Nephron progenitor cell (in vitro differentiated cells): Measurements from ENCODE around the gene WFDC10B.

ENCODE experiments used
- DNase-seq: peaks from one replicate; pipeline ENCODE4 v3.0.0; 2021
- H3K27ac Mint-ChIP-seq: 2 replicates; pipeline ENCODE4 v1.8.0; 2021; ENCODE audit warnings: mild to moderate bottlenecking, moderate library complexity, mixed read lengths
- H3K27me3 Mint-ChIP-seq: 2 replicates; pipeline ENCODE4 v1.8.0; 2021; ENCODE audit warnings: mild to moderate bottlenecking, low read depth, mixed read lengths; ENCODE audit not compliant: poor library complexity
- H3K36me3 Mint-ChIP-seq: 2 replicates; pipeline ENCODE4 v1.8.0; 2021; ENCODE audit warnings: low read depth, mixed read lengths
- H3K4me1 Mint-ChIP-seq: 2 replicates; pipeline ENCODE4 v1.8.0; 2021; ENCODE audit warnings: mixed read lengths
- H3K4me3 Mint-ChIP-seq: 2 replicates; pipeline ENCODE4 v1.8.0; 2021; ENCODE audit warnings: mild to moderate bottlenecking, moderate library complexity, mixed read lengths
- H3K9me3 Mint-ChIP-seq: 2 replicates; pipeline ENCODE4 v1.8.0; 2021; ENCODE audit warnings: mild to moderate bottlenecking, moderate library complexity, mixed read lengths
- TF ChIP-seq, protein P1 (sequence below): fragments of 200-600 bp; sonication (generic); IDR thresholded peaks from 2 replicates; pipeline ENCODE4 v1.5.0; 2021; ENCODE audit warnings: antibody characterized with exemption

The WFDC10B gene

DNA sequence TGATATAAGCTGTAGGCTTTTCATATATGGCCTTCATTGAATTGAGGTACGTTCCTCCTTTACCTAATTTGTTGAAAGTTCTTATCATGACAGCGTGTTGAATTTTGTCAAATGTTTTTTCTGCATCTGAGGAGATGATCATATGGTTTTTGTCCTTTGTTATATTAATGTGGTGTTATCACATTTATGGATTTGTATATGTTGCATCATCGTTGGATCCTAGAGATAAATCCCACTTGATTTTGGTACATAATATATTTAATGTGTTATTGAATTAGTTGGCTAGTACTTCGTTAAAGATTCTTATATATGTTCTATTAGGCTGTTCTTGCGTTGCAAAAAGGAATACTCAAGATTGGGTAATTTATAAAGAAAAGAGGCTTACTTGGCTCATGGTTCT is 65.1 kb downstream of the WFDC10B start:
- Mint-ChIP-seq H3K27ac (no peak overlapping the region), H3K36me3 (no peaks in the 10 kb centered on the region), H3K9me3 (peaks cover 11% of the 10 kb centered on the region), H3K4me1 (no peaks in the 10 kb centered on the region), H3K27me3 (peaks cover 11% of the 10 kb centered on the region), H3K4me3 (no peak overlapping the region)
- DNase-seq: no peak
- TF ChIP-seq, protein P1, sequence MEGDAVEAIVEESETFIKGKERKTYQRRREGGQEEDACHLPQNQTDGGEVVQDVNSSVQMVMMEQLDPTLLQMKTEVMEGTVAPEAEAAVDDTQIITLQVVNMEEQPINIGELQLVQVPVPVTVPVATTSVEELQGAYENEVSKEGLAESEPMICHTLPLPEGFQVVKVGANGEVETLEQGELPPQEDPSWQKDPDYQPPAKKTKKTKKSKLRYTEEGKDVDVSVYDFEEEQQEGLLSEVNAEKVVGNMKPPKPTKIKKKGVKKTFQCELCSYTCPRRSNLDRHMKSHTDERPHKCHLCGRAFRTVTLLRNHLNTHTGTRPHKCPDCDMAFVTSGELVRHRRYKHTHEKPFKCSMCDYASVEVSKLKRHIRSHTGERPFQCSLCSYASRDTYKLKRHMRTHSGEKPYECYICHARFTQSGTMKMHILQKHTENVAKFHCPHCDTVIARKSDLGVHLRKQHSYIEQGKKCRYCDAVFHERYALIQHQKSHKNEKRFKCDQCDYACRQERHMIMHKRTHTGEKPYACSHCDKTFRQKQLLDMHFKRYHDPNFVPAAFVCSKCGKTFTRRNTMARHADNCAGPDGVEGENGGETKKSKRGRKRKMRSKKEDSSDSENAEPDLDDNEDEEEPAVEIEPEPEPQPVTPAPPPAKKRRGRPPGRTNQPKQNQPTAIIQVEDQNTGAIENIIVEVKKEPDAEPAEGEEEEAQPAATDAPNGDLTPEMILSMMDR: no peak

DNA sequence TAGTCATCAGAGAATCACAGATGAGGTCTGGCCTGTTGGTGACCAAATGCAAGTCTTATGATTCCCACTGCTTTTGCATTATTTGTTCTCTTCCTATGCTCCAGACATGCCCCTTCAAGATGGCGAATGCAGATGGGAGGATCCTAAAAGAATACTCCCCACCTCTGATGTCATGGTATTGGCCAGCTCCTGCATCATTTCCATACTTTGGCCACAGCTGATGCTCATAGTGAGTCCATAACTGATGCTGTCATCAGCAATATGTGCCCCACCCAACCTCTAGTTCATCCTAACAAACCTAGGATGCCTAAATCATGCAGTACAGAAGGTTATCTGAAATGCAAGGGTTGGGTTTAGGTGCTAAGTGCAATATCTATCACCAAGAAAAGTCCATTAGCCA is 68.3 kb downstream of the WFDC10B start:
- H3K4me1 Mint-ChIP-seq: no peaks in the 10 kb centered on the region
- H3K4me3 Mint-ChIP-seq: no peak overlapping the region
- H3K9me3 Mint-ChIP-seq: peaks cover 10% of the 10 kb centered on the region
- TF ChIP-seq, protein P1: no peak
- H3K27ac Mint-ChIP-seq: no peak overlapping the region
- DNase-seq: no peak
- H3K27me3 Mint-ChIP-seq: peaks cover 11% of the 10 kb centered on the region
- no peaks in the 10 kb centered on the region for H3K36me3 Mint-ChIP-seq
